Pancreas (tissue), 10 donors: ENCODE results near the gene DOCK4. TPM values are rescaled to one million over a fixed set of nuclear protein-coding genes. Genes with fewer than 3 reads are reported as not detected.
A peak's percentile ranks its signal among the peaks of the same experiment; 100 is the strongest.

Experiments
- ATAC-seq, 4 donors: fragments of 200-7000 bp; cut with Tn5 transposase; one replicate each; pipeline versions ENCODE4 v1.8.0 to v1.9.1; 2020; ENCODE audit warnings: mild to moderate bottlenecking in 4 of 4, moderate library complexity in 4 of 4
- DNase-seq, 6 donors: peaks; one replicate each; pipeline ENCODE4 v3.0.0-alpha.2; 2020
- FAIRE-seq: peaks from 2 replicates; lab custom pipeline; 2012; peaks lifted over from hg19 to GRCh38; lab: Jason Lieb, UNC
- H3K27ac ChIP-seq, 4 donors: fragments of 200-600 bp; sonication (generic); 1 replicate in 3 of 4; 2 replicates in 1 of 4; pipeline versions ENCODE4 v1.5.0 to v1.8.0; 2020
- H3K27me3 ChIP-seq, 4 donors: fragments of 200-600 bp; one replicate each; pipeline ENCODE4 v1.8.0; 2021
- H3K36me3 ChIP-seq, 3 donors: fragments of 200-600 bp; sonication (generic) in 1 of 3; one replicate each; pipeline versions ENCODE4 v1.5.0 to v1.8.0; 2020 to 2021
- H3K4me1 ChIP-seq, 3 donors: fragments of 200-600 bp; one replicate each; pipeline ENCODE4 v1.8.0; 2021
- H3K4me3 ChIP-seq, 4 donors: fragments of 200-600 bp; sonication (generic) in 2 of 4; one replicate each; pipeline versions ENCODE4 v1.5.0 to v1.8.0; 2020 to 2021
- H3K9me3 ChIP-seq, 4 donors: fragments of 200-600 bp; one replicate each; pipeline ENCODE4 v1.8.0; 2021
- WGBS, 2 donors: extraction: QIAGEN DNeasy Blood & Tissue Kit; methylation state at CpG; one replicate each; pipeline ENCODE4 v1.1.7; 2013; 5-methylcytosine and 5-hydroxymethylcytosine counted together
- intact Hi-C, 3 donors: fragments of 100-400 bp; cut with DNase I; formaldehyde crosslinking; loops; one replicate each; pipeline versions ENCODE4 v1.11.1 to v1.14.2; 2022
- polyA plus RNA-seq, 2 donors: library from polyadenylated mRNA; stranded (reverse); fragments of 200-250 nt; gene quantifications; one replicate each; pipeline ENCODE4 v1.2.3, GENCODE V29; 2013
- total RNA-seq, 6 donors: library from RNA; stranded (reverse); fragmentation: NEBNext Ultra II Directional in 4 of 6; extraction: Animal tissue kit (Norgen Biotek cat#: 25700) in 4 of 6; gene quantifications; one replicate each; pipeline versions ENCODE4 v1.2.1 to v1.2.4, GENCODE V29; 2021 to 2023
- TF ChIP-seq, protein P1 (sequence below), 4 donors: fragments of 200-600 bp; sonication (generic) in 3 of 4; IDR thresholded peaks; one replicate each; pipeline versions ENCODE4 v1.5.0 to v1.8.0; 2021; ENCODE audit warnings: antibody characterized with exemption in 4 of 4
- donor health status: healthy with polysubstance abuse.
- donor health status: DM: no; HTN: no; CAD: no; lungs with moderate emphysema.
- donor health status: DM: no; HTN: no; CAD: no.
- donor health status: control.
- donor health status: control.
- donor health status: Bipolar disorder and iron deficiency.
- donor health status: DM: yes; HTN: yes; CAD: no.
- donor health status: DM: no; HTN: no; CAD: no.
- donor health status: DM: no; HTN: no; CAD: no.
- donor health status: DM: yes; HTN: yes; CAD: no.

Gene DOCK4
- total and polyA plus RNA-seq, 8 donors, result 5.4 to 15.5 (median 6.1) TPM

DNA sequence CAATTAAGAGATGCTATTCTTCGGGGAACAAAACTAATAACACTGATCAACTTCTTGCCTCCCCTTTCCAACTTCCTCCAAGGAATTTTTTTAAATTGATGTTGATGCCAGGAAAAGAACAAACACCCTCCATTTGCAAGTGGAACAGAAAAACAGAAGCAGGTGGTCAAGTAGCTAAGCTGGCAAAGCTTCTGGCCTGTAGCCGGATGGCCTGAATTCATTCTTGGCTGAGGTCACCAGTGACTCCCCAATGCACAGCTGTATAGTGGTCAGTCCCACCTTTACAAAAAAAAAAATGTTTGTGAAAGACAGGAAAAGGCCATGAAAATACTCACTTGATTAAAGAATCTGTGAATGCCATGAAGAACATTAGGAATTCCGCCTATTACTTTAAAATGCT lies 39.1 kb downstream of the DOCK4 start:
- ATAC-seq (no peak), DNase-seq (no peak), FAIRE-seq (no peak)
- intact Hi-C loops, result no loop called here
- TF ChIP-seq, protein P1, sequence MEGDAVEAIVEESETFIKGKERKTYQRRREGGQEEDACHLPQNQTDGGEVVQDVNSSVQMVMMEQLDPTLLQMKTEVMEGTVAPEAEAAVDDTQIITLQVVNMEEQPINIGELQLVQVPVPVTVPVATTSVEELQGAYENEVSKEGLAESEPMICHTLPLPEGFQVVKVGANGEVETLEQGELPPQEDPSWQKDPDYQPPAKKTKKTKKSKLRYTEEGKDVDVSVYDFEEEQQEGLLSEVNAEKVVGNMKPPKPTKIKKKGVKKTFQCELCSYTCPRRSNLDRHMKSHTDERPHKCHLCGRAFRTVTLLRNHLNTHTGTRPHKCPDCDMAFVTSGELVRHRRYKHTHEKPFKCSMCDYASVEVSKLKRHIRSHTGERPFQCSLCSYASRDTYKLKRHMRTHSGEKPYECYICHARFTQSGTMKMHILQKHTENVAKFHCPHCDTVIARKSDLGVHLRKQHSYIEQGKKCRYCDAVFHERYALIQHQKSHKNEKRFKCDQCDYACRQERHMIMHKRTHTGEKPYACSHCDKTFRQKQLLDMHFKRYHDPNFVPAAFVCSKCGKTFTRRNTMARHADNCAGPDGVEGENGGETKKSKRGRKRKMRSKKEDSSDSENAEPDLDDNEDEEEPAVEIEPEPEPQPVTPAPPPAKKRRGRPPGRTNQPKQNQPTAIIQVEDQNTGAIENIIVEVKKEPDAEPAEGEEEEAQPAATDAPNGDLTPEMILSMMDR (IDR thresholded peaks at IDR 0.05), result no peak
- 86 to 90% methylated on average over 3 of the region's 3 CpGs for WGBS, 2 donors
- H3K36me3 ChIP-seq, result no peaks in the 10 kb centered on the region
- no peaks in the 10 kb centered on the region for H3K9me3 ChIP-seq
- H3K27me3 ChIP-seq, result no peaks in the 10 kb centered on the region
- H3K27ac ChIP-seq, result no peak overlapping the region
- H3K4me3 ChIP-seq, result no peak overlapping the region
- peaks cover 0 to under 1% (median 0%) of the 10 kb centered on the region in 3 donors for H3K4me1 ChIP-seq

GRCh38 chr7:112162784-112163506 lies 43.3 kb downstream of the DOCK4 start:
- DNase-seq (no peak), FAIRE-seq (no peak), ATAC-seq (no peak)
- peaks cover 0 to 21% (median 7%) of the 10 kb centered on the region in 3 donors for H3K4me1 ChIP-seq
- no peaks in the 10 kb centered on the region for H3K36me3 ChIP-seq
- 61 to 65% methylated on average over 6 of the region's 6 CpGs for WGBS, 2 donors
- intact Hi-C loops, result no loop called here
- no peaks in the 10 kb centered on the region for H3K27me3 ChIP-seq
- no peak overlapping the region for H3K27ac ChIP-seq
- TF ChIP-seq, protein P1 (IDR thresholded peaks at IDR 0.05), result no peak
- no peak overlapping the region for H3K4me3 ChIP-seq
- H3K9me3 ChIP-seq, result no peaks in the 10 kb centered on the region

DNA sequence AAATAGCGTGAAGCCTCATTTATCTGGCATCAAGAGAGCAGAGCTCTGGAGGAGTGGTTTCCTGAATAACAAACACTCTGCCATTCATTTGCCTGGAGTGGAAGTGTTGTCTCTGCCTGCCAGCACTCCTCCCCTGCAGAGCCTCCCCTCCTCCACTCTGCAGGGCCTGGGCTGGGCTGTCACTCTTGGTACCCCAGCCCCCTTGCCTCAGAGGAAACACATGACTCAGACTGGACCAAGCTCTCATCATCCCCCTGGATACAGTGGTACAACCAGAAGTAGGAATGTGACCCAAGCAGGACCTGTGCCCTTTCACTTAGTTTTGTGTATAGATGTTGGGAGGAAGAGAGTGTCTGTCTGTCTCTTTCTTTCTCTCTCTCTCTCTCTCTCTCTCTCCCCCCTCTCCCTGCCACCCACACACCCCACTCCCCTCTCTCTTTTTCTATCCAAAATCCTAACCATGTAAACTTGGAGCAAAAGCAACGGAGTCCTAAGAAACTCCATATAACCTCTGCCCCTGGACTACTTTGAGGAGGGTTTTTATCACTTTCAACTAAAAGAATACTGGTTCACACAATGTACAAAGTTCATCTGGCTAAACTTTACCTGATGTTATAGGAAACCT lies 43.9 kb downstream of the DOCK4 start:
- no peak for FAIRE-seq
- Histone ChIP-seq H3K9me3 (no peaks in the 10 kb centered on the region), H3K4me3 (no peak overlapping the region), H3K27ac (no peak overlapping the region), H3K36me3 (no peaks in the 10 kb centered on the region), H3K4me1 (peaks cover 0 to 21% (median 7%) of the 10 kb centered on the region in 3 donors), H3K27me3 (no peaks in the 10 kb centered on the region)
- 65 to 67% methylated on average over 2 of the region's 2 CpGs for WGBS, 2 donors
- ATAC-seq, result peak; percentile 41 to 70 (median 64)
- intact Hi-C loops, result no loop called here
- TF ChIP-seq, protein P1 (IDR thresholded peaks at IDR 0.05), result no peak
- peak in 1 of 6 donors; percentile 14 for DNase-seq

DNA sequence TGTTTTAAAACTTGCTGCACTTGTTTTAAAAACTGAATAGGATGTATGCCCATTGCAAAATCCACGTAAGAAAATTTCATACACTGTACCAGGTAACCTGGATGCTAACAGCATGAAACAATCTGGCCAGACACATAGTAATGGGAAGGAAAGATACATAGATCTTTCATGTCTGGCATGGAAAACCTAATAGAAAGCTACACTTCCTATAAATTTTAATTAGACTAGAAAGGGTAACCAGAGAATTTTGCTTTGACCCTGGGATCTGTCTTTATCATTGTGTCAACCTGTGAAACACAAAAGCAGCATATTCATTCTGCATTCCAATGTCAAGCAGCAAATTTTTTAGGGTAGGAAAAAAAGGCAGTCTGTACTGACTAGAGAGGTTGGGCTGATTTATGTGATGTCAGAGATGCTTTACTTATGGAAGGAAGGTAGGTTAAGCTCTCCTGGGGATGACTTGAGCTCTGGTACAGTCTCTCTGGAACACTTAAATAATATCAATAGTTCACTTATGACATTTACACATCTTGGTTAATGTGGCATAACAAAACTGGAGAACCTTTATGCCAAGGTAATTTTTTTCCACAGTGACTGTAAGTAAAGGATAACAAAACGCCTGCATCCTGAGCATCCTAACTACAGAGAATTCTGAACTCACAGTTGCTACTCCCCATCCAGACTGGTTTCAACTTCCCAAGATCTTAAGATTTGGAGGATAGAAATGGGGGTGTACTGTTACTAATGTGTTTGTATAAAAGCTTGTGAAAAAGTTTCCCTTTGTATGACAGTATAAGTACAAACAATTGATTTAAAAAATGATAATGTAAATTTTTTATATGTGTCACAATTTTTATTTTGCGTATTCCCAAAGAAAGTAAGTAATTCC lies 44.7 kb downstream of the DOCK4 start:
- no peak overlapping the region for H3K4me3 ChIP-seq
- H3K9me3 ChIP-seq, result no peaks in the 10 kb centered on the region
- H3K27me3 ChIP-seq, result no peaks in the 10 kb centered on the region
- WGBS, 2 donors, result 63 to 68% methylated on average over 3 of the region's 3 CpGs
- FAIRE-seq (no peak), DNase-seq (no peak), ATAC-seq (peak in 1 of 4 donors; percentile 20)
- TF ChIP-seq, protein P1 (IDR thresholded peaks at IDR 0.05), result no peak
- H3K27ac ChIP-seq, result peak overlapping the region in 1 of 4 donors; percentile 25
- H3K36me3 ChIP-seq, result no peaks in the 10 kb centered on the region
- intact Hi-C loops, result no loop called here
- H3K4me1 ChIP-seq, result peaks cover 0 to 21% (median 7%) of the 10 kb centered on the region in 3 donors
